HEK293 (cell line): Measurements from ENCODE around the gene RCAN2.

Experiments used
- CTCF ChIA-PET: fragments of 350-600 bp; formaldehyde crosslinking; extraction: SDS; loops from one replicate; lab custom pipeline; 2021; ENCODE audit warnings: antibody characterized with exemption; lab: Yijun Ruan, JAX
- POLR2A ChIA-PET: fragments of 300-600 bp; formaldehyde crosslinking; extraction: SDS; loops from one replicate; lab custom pipeline; 2020; ENCODE audit warnings: antibody characterized with exemption, inconsistent platforms; lab: Yijun Ruan, JAX
- H3K27ac ChIP-seq: fragments of 200-500 bp; sonication (Bioruptor generic); 2 replicates; pipeline ENCODE4 v1.5.1; 2014; ENCODE audit warnings: low read depth, low read length, control low read depth, inconsistent platforms; ENCODE audit errors: extremely low read depth
- H3K36me3 ChIP-seq, 2 experiments: fragments of 200-500 bp in 1 of 2; sonication (Bioruptor generic) in 1 of 2; 1 replicate in 1 of 2; 2 replicates in 1 of 2; pipeline ENCODE4 v1.5.1; 2014 to 2017; ENCODE audit warnings: inconsistent platforms in 2 of 2, low read length in 2 of 2; ENCODE audit not compliant: control insufficient read depth in 2 of 2, insufficient read depth in 1 of 2
- H3K4me1 ChIP-seq: fragments of 200-500 bp; sonication (Bioruptor generic); 2 replicates; pipeline ENCODE4 v1.5.1; 2014; ENCODE audit warnings: mild to moderate bottlenecking, low read length, inconsistent platforms; ENCODE audit not compliant: control insufficient read depth, insufficient read depth
- H3K4me3 ChIP-seq: 2 replicates; pipeline ENCODE4 v1.5.1; 2011; ENCODE audit warnings: low read depth, mild to moderate bottlenecking, control low read depth, low read length, moderate library complexity
- H3K9me3 ChIP-seq: fragments of 200-500 bp; sonication (Bioruptor generic); 2 replicates; pipeline ENCODE4 v1.5.1; 2014; ENCODE audit warnings: low read depth, low read length, inconsistent platforms; ENCODE audit not compliant: control insufficient read depth, insufficient read depth
- AEBP2 ChIP-seq: fragments of 450-650 bp; formaldehyde crosslinking; IDR thresholded peaks from 2 replicates; pipeline ENCODE4 v1.5.1; 2016; ENCODE audit warnings: missing biosample characterization, missing genetic modification characterization, borderline replicate concordance
- KLF1 ChIP-seq: fragments of 450-650 bp; formaldehyde crosslinking; IDR thresholded peaks from 2 replicates; pipeline ENCODE4 v1.5.1; 2016; ENCODE audit warnings: missing biosample characterization, missing genetic modification characterization
- OVOL3 ChIP-seq: fragments of 450-650 bp; formaldehyde crosslinking; IDR thresholded peaks from 2 replicates; pipeline ENCODE4 v1.5.1; 2016; ENCODE audit warnings: missing biosample characterization, missing genetic modification characterization
- PRDM1 ChIP-seq: fragments of 450-650 bp; formaldehyde crosslinking; IDR thresholded peaks from 2 replicates; pipeline ENCODE4; 2016; ENCODE audit warnings: missing biosample characterization, missing genetic modification characterization
- PRDM6 ChIP-seq: fragments of 450-650 bp; formaldehyde crosslinking; IDR thresholded peaks from 2 replicates; pipeline ENCODE4 v1.5.1; 2017; ENCODE audit warnings: missing biosample characterization, missing genetic modification characterization
- RBAK ChIP-seq: fragments of 450-650 bp; formaldehyde crosslinking; IDR thresholded peaks from 2 replicates; pipeline ENCODE4 v1.5.1; 2016; ENCODE audit warnings: missing biosample characterization, missing genetic modification characterization
- ZNF239 ChIP-seq: fragments of 450-650 bp; formaldehyde crosslinking; IDR thresholded peaks from 2 replicates; pipeline ENCODE4 v1.5.1; 2016; ENCODE audit warnings: missing biosample characterization, missing genetic modification characterization
- ZNF324 ChIP-seq: fragments of 450-650 bp; formaldehyde crosslinking; IDR thresholded peaks from 2 replicates; pipeline ENCODE4 v1.5.1; 2016; ENCODE audit warnings: missing biosample characterization, missing genetic modification characterization
- ZNF350 ChIP-seq: fragments of 450-650 bp; formaldehyde crosslinking; IDR thresholded peaks from 2 replicates; pipeline ENCODE4 v1.5.0; 2017; ENCODE audit warnings: missing biosample characterization, mild to moderate bottlenecking, missing genetic modification characterization
- ZNF426 ChIP-seq: fragments of 450-650 bp; formaldehyde crosslinking; IDR thresholded peaks from 2 replicates; pipeline ENCODE4 v1.5.1; 2017; ENCODE audit warnings: missing biosample characterization, missing genetic modification characterization, mild to moderate bottlenecking, inconsistent platforms, moderate library complexity
- ZNF530 ChIP-seq: fragments of 450-650 bp; formaldehyde crosslinking; IDR thresholded peaks from 2 replicates; pipeline ENCODE4 v1.5.1; 2016; ENCODE audit warnings: low read depth, missing biosample characterization, missing genetic modification characterization
- ZNF561 ChIP-seq: fragments of 450-650 bp; IDR thresholded peaks from 2 replicates; pipeline ENCODE4 v1.5.1; 2018; ENCODE audit warnings: missing biosample characterization, missing genetic modification characterization, borderline replicate concordance
- ZNF600 ChIP-seq: fragments of 450-650 bp; formaldehyde crosslinking; IDR thresholded peaks from 2 replicates; pipeline ENCODE4 v1.5.1; 2016; ENCODE audit warnings: missing biosample characterization, missing genetic modification characterization
- ZNF610 ChIP-seq: fragments of 450-650 bp; formaldehyde crosslinking; IDR thresholded peaks from 2 replicates; pipeline ENCODE4 v1.5.1; 2016; ENCODE audit warnings: missing biosample characterization, missing genetic modification characterization, borderline replicate concordance
- ZNF626 ChIP-seq: fragments of 450-650 bp; sonication (Bioruptor Pico); formaldehyde crosslinking; IDR thresholded peaks from 2 replicates; pipeline ENCODE4 v1.5.1; 2018; ENCODE audit warnings: missing biosample characterization, missing genetic modification characterization, inconsistent platforms
- ZNF629 ChIP-seq: fragments of 450-650 bp; formaldehyde crosslinking; IDR thresholded peaks from 2 replicates; pipeline ENCODE4 v1.5.1; 2017; ENCODE audit warnings: missing biosample characterization, missing genetic modification characterization
- ZNF677 ChIP-seq: fragments of 450-650 bp; IDR thresholded peaks from 2 replicates; pipeline ENCODE4 v1.5.0; 2018; ENCODE audit warnings: missing biosample characterization, mild to moderate bottlenecking, missing genetic modification characterization, moderate library complexity
- ZNF785 ChIP-seq: fragments of 450-650 bp; formaldehyde crosslinking; IDR thresholded peaks from 2 replicates; pipeline ENCODE4 v1.5.1; 2016; ENCODE audit warnings: missing biosample characterization, missing genetic modification characterization
- ZSCAN30 ChIP-seq: fragments of 450-650 bp; IDR thresholded peaks from 2 replicates; pipeline ENCODE4 v1.5.1; 2018; ENCODE audit warnings: missing biosample characterization, mild to moderate bottlenecking, missing genetic modification characterization, moderate library complexity
- TF ChIP-seq, protein P1 (sequence below): fragments of 450-650 bp; formaldehyde crosslinking; IDR thresholded peaks from 2 replicates; pipeline ENCODE4 v1.5.1; 2017; ENCODE audit warnings: missing biosample characterization, mild to moderate bottlenecking, missing genetic modification characterization, moderate library complexity
- TF ChIP-seq, protein P2 (sequence below): fragments of 450-650 bp; formaldehyde crosslinking; IDR thresholded peaks from 2 replicates; pipeline ENCODE4 v1.5.1; 2016; ENCODE audit warnings: missing biosample characterization, missing genetic modification characterization
- TF ChIP-seq, protein P3 (sequence below): fragments of 450-650 bp; formaldehyde crosslinking; optimal IDR thresholded peaks from 2 replicates; pipeline ENCODE3; 2016; ENCODE audit warnings: missing biosample characterization, mild to moderate bottlenecking, missing genetic modification characterization
- TF ChIP-seq, protein P4 (sequence below): fragments of 450-650 bp; formaldehyde crosslinking; IDR thresholded peaks from 2 replicates; pipeline ENCODE4 v1.5.1; 2016; ENCODE audit warnings: missing biosample characterization, missing genetic modification characterization

The RCAN2 gene

GRCh38 chr6:46315589-46315988 is 175.7 kb downstream of the RCAN2 start (continued):
- TF ChIP-seq PRDM6 (tag by site-specific recombination) (no peak), ZNF239 (no peak), ZNF629 (tag by site-specific recombination) (no peak), ZNF677 (tag by site-specific recombination) (no peak), ZNF610 (no peak), ZNF350 (tag by site-specific recombination) (no peak), ZNF561 (no peak), ZSCAN30 (tag by site-specific recombination) (no peak), KLF1 (no peak)

- H3K4me3 ChIP-seq = no peak overlapping the region
- TF ChIP-seq ZNF324 (tag by site-specific recombination) (no peak), ZNF530 (tag by site-specific recombination) (no peak), ZNF600 (tag by site-specific recombination) (no peak), RBAK (tag by site-specific recombination) (no peak), ZNF426 (no peak), ZNF785 (no peak), ZNF626 (tag by site-specific recombination) (no peak), PRDM1 (no peak), AEBP2 (tag by site-specific recombination) (no peak), OVOL3 (no peak)
- TF ChIP-seq, protein P1, sequence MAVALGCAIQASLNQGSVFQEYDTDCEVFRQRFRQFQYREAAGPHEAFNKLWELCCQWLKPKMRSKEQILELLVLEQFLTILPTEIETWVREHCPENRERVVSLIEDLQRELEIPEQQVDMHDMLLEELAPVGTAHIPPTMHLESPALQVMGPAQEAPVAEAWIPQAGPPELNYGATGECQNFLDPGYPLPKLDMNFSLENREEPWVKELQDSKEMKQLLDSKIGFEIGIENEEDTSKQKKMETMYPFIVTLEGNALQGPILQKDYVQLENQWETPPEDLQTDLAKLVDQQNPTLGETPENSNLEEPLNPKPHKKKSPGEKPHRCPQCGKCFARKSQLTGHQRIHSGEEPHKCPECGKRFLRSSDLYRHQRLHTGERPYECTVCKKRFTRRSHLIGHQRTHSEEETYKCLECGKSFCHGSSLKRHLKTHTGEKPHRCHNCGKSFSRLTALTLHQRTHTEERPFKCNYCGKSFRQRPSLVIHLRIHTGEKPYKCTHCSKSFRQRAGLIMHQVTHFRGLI (tag by site-specific recombination) = no peak
- TF ChIP-seq, protein P2, sequence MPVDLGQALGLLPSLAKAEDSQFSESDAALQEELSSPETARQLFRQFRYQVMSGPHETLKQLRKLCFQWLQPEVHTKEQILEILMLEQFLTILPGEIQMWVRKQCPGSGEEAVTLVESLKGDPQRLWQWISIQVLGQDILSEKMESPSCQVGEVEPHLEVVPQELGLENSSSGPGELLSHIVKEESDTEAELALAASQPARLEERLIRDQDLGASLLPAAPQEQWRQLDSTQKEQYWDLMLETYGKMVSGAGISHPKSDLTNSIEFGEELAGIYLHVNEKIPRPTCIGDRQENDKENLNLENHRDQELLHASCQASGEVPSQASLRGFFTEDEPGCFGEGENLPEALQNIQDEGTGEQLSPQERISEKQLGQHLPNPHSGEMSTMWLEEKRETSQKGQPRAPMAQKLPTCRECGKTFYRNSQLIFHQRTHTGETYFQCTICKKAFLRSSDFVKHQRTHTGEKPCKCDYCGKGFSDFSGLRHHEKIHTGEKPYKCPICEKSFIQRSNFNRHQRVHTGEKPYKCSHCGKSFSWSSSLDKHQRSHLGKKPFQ (tag by site-specific recombination) = no peak
- TF ChIP-seq, protein P3, sequence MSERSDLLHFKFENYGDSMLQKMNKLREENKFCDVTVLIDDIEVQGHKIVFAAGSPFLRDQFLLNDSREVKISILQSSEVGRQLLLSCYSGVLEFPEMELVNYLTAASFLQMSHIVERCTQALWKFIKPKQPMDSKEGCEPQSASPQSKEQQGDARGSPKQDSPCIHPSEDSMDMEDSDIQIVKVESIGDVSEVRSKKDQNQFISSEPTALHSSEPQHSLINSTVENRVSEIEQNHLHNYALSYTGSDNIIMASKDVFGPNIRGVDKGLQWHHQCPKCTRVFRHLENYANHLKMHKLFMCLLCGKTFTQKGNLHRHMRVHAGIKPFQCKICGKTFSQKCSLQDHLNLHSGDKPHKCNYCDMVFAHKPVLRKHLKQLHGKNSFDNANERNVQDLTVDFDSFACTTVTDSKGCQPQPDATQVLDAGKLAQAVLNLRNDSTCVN (tag by site-specific recombination) = no peak
- TF ChIP-seq, protein P4, sequence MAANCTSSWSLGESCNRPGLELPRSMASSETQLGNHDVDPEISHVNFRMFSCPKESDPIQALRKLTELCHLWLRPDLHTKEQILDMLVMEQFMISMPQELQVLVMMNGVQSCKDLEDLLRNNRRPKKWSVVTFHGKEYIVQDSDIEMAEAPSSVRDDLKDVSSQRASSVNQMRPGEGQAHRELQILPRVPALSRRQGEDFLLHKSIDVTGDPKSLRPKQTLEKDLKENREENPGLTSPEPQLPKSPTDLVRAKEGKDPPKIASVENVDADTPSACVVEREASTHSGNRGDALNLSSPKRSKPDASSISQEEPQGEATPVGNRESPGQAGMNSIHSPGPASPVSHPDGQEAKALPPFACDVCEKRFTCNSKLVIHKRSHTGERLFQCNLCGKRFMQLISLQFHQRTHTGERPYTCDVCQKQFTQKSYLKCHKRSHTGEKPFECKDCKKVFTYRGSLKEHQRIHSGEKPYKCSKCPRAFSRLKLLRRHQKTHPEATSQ (tag by site-specific recombination) = no peak
- no peak overlapping the region for H3K27ac ChIP-seq
- H3K36me3 ChIP-seq = no peaks in the 10 kb centered on the region
- no peaks in the 10 kb centered on the region for H3K9me3 ChIP-seq
- H3K4me1 ChIP-seq = no peaks in the 10 kb centered on the region
- CTCF ChIA-PET = no interaction called here
- POLR2A ChIA-PET = no interaction called here
Measured at GRCh38 chr6:46312654-46313053, 178.6 kb downstream of the RCAN2 start.
